HG03045 (cell line): ENCODE measurements around the gene CNKSR3.

Experiments
- ATAC-seq: cut with Tn5 transposase; IDR thresholded peaks from one replicate; pipeline ENCODE4 v1.9.1; 2021; ENCODE audit warnings: mild to moderate bottlenecking, moderate library complexity; ENCODE audit not compliant: unreplicated experiment

Gene CNKSR3

DNA sequence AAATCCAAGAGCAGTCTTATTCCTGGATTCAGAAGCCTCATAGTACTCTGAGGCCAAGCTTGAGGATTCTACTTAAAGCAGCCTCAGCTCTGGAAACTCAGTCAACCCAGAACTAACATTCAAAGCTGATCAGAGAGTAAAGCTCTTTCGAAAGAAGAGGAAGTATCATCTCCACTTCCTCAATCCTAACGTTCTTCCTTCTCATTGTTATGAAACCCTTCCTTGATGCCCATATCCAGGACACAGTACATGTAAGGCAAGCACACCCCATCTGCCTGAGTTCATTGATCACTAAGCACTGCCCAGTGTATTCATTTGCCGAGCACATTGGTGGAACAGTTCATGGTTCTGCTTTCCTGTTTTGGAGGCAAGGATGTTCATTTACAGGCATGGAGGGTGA is 153.8 kb downstream of the CNKSR3 start, which contains the start of gene IPCEF1:
TSS of gene IPCEF1 (minus strand) at position 114 of the 400 bp plus-strand sequence. CDS start 90,856 bp downstream, outside the sequence.
- ATAC-seq = no peak

GRCh38 chr6:154356113-154356512 is 154.4 kb downstream of the CNKSR3 start:
- no peak for ATAC-seq

DNA sequence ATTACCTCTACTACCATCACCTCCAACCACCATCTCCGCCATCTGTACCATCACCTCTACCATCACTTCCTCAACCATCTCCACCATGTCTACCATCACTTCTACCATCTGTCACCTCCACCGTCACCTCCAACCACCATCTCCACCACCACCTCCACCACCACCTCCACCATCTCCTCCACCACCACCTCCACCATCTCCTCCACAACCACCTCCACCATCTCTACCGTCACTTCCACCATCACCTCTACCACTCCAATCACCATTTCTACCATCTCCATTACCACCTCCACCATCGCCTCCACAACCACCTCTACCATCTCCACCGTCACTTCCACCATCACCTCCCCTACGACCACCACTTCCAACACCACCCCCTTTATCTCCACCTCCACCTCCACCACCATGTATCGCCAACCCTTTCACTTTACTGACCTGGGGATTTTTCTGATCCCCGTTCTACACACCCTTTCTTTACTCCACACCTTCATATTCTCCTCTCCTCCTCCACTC is 156.2 kb downstream of the CNKSR3 start:
- no peak for ATAC-seq

DNA sequence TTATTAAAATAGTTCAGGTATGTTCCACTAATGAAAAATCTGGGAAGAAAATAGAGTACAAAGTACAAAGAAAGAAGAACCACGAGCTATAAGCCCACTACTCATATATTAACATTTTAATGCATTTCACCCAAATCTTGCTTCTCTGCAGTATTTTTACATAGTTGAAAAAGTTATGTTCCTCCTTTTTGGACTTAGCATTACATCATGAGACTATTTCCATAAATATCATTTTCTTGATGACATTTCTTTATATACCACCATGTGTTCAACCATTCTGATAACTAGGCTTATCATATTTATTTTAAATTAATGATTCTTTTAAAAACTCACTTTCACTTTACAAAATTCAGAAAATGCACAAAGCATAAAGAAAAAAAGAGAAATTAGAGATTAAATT is 156.9 kb downstream of the CNKSR3 start:
- ATAC-seq = no peak

GRCh38 chr6:154352898-154353585 is 157.4 kb downstream of the CNKSR3 start:
- peak; percentile 59 for ATAC-seq

DNA sequence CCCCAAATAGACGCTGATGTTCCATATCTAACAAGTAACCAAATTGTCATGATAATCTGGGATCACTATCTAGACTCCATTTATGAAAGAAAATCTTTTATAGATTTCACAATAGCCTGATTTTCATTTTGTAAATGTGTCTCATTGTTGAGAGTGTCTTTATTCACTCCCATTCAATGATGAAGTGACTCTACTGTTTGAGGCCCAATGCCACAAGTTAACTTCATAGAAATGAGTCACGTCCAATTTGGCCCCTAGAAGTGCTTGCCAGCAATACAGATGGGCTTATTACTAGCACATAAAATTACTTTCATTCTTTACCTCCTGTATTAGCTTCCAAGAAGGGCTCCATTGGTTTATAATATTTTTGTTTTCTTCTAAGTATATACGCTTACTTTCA is 160.2 kb downstream of the CNKSR3 start:
- no peak for ATAC-seq

GRCh38 chr6:154347981-154348380 is 162.5 kb downstream of the CNKSR3 start:
- no peak for ATAC-seq

- ATAC-seq = no peak
These were observed 164.7 kb downstream of the CNKSR3 start for GRCh38 chr6:154345811-154346210.

- no peak for ATAC-seq
These were observed 166.8 kb downstream of the CNKSR3 start for GRCh38 chr6:154343473-154344308.

GRCh38 chr6:154341871-154342270 is 168.6 kb downstream of the CNKSR3 start:
- ATAC-seq = no peak

- ATAC-seq = no peak
These were observed 169.1 kb downstream of the CNKSR3 start for GRCh38 chr6:154341336-154341735.
